Transverse colon (tissue), 3 donors: ENCODE measurements around the gene CPLX4.

Experiments used
- EP300 ChIP-seq: sonication (generic); formaldehyde crosslinking; IDR thresholded peaks from one replicate; pipeline ENCODE4 v1.6.1; 2017; ENCODE audit warnings: antibody characterized with exemption, low read depth
- POLR2AphosphoS5 ChIP-seq, 3 donors: sonication (generic); formaldehyde crosslinking; IDR thresholded peaks; one replicate each; pipeline ENCODE4 v1.6.1; 2016; ENCODE audit warnings: antibody characterized with exemption in 3 of 3

GRCh38 chr18:59345556-59345955 is 27.1 kb upstream of the CPLX4 start:
- no peak for TF ChIP-seq EP300
- TF ChIP-seq POLR2AphosphoS5 (IDR thresholded peaks at IDR 0.05): no peak
